Ishikawa (cell line): ENCODE measurements around the gene CAMTA1.

Experiments
- CEBPB ChIP-seq: IDR thresholded peaks from 2 replicates; pipeline ENCODE4 v1.6.1; 2012
- CREB1 ChIP-seq: IDR thresholded peaks from 2 replicates; pipeline ENCODE4 v1.6.1; 2012; ENCODE audit warnings: low read depth
- EGR1 ChIP-seq: IDR thresholded peaks from 2 replicates; pipeline ENCODE4 v1.6.1; 2012
- EP300 ChIP-seq: IDR thresholded peaks from 2 replicates; pipeline ENCODE4 v1.6.1; 2012; ENCODE audit warnings: borderline replicate concordance
- FOXM1 ChIP-seq: IDR thresholded peaks from 2 replicates; pipeline ENCODE4 v1.6.1; 2012; ENCODE audit warnings: low read depth, borderline replicate concordance
- NFIC ChIP-seq: IDR thresholded peaks from 2 replicates; pipeline ENCODE4 v1.6.1; 2012
- RAD21 ChIP-seq: IDR thresholded peaks from 2 replicates; pipeline ENCODE4 v1.6.1; 2012; ENCODE audit warnings: low read depth
- REST ChIP-seq: IDR thresholded peaks from 2 replicates; pipeline ENCODE4 v1.6.1; 2012; ENCODE audit warnings: low read depth, mild to moderate bottlenecking
- TAF1 ChIP-seq: IDR thresholded peaks from 2 replicates; pipeline ENCODE4 v1.6.1; 2012; ENCODE audit warnings: low read depth, mild to moderate bottlenecking
- TCF12 ChIP-seq: IDR thresholded peaks from 2 replicates; pipeline ENCODE4 v1.6.1; 2012; ENCODE audit warnings: low read depth
- TEAD4 ChIP-seq: IDR thresholded peaks from 2 replicates; pipeline ENCODE4 v1.6.1; 2012
- USF1 ChIP-seq: IDR thresholded peaks from 2 replicates; pipeline ENCODE4 v1.6.1; 2012
- YY1 ChIP-seq: IDR thresholded peaks from 2 replicates; pipeline ENCODE4 v1.6.1; 2012; ENCODE audit warnings: low read depth
- ZBTB7A ChIP-seq: IDR thresholded peaks from 2 replicates; pipeline ENCODE4 v1.6.1; 2012; ENCODE audit warnings: low read depth
- TF ChIP-seq, protein P1 (sequence below): IDR thresholded peaks from 2 replicates; pipeline ENCODE4 v1.6.1; 2012

Gene CAMTA1

GRCh38 chr1:7422561-7422960, 637.3 kb downstream of the CAMTA1 start:
- TF ChIP-seq EP300 (no peak), RAD21 (no peak), TAF1 (no peak), ZBTB7A (no peak), NFIC (no peak), EGR1 (no peak), CEBPB (no peak), REST (no peak), YY1 (no peak), CREB1 (no peak), FOXM1 (no peak)
- TF ChIP-seq, protein P1, sequence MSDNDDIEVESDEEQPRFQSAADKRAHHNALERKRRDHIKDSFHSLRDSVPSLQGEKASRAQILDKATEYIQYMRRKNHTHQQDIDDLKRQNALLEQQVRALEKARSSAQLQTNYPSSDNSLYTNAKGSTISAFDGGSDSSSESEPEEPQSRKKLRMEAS = no peak

- no peak for TF ChIP-seq TCF12
- no peak for TF ChIP-seq FOXM1
- TF ChIP-seq RAD21 = no peak
- TF ChIP-seq, protein P1 = no peak
- TF ChIP-seq TAF1 = no peak
- TF ChIP-seq EGR1 = no peak
- no peak for TF ChIP-seq YY1
- TF ChIP-seq ZBTB7A = no peak
Measured at GRCh38 chr1:7422966-7423365, 637.7 kb downstream of the CAMTA1 start.

- TF ChIP-seq NFIC (no peak), CREB1 (no peak), RAD21 (no peak), REST (no peak), YY1 (no peak), EP300 (no peak), FOXM1 (no peak), TAF1 (no peak), TCF12 (no peak), ZBTB7A (no peak), CEBPB (no peak), TEAD4 (no peak), EGR1 (no peak), USF1 (no peak)
- TF ChIP-seq, protein P1 = no peak
Measured at GRCh38 chr1:7424352-7424890, 639.2 kb downstream of the CAMTA1 start.

- TF ChIP-seq FOXM1 (no peak), YY1 (no peak)
- TF ChIP-seq, protein P1 = no peak
Measured at GRCh38 chr1:7425229-7425628, 640.0 kb downstream of the CAMTA1 start.

GRCh38 chr1:7425771-7426170, 640.5 kb downstream of the CAMTA1 start:
- TF ChIP-seq FOXM1 (no peak), TEAD4 (no peak), ZBTB7A (no peak)

DNA sequence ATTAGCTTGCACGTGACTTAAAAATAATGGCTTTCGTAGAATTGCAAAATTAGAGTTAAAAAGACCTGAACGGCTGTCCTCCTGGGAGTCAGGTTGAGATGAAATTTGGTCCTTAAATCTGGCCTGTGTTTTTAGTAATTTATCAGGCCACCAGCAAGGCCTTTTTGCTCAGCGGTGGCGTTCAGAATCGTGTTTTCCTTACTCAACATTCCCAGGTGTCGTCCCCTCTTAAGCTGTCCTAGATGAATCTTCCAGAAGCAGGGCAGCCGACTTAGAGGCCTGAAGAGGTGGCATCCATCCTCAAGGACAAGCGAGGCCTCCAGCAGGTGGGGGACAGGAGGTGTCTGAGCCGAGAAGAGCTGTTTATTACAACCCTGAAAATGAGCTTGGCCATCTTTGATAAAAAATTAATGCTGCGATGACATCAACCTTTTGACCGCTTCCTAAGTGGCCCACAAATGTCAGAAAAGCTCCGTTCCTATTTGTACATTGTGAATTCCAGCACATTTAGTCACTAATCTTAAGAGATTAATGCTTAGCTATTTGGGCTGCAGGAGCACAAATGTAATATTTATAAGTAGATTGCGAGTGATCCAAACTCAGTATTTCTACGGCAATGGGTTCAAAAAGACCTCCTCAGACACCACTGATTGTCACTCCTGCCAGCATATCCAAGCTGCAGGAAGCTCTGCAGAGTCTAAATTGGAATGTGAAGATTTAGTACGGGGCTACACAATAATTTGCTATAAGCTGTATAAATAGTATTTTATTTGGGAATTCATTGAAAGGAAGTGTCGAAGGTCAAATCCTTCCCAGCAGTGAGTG, 641.7 kb downstream of the CAMTA1 start:
- TF ChIP-seq CREB1 = no peak
- no peak for TF ChIP-seq NFIC
- no peak for TF ChIP-seq TCF12
- no peak for TF ChIP-seq EP300
- TF ChIP-seq EGR1 = no peak
